Astrocyte of the spinal cord (primary cell): ENCODE measurements around the gene CD248.
A peak's percentile ranks its signal among the peaks of the same experiment; 100 is the strongest.

ENCODE experiments used
- DNase-seq: peaks from one replicate; pipeline ENCODE4 v3.0.0; 2011; ENCODE audit warnings: low read depth, low spot score
- H3K4me3 ChIP-seq: 2 replicates; pipeline ENCODE4 v1.5.1; 2011; ENCODE audit warnings: low read depth, mild to moderate bottlenecking, low read length, moderate library complexity
- in situ Hi-C: cut with HindIII; loops from 2 replicates; pipeline ENCODE4 v1.10.0; 2017; ENCODE audit warnings: low sequenced_read_pairs
- TF ChIP-seq, protein P1 (sequence below): IDR thresholded peaks from 2 replicates; pipeline ENCODE4 v1.5.1; 2012; ENCODE audit warnings: low read depth, mild to moderate bottlenecking, low read length, inconsistent platforms

Gene CD248

DNA sequence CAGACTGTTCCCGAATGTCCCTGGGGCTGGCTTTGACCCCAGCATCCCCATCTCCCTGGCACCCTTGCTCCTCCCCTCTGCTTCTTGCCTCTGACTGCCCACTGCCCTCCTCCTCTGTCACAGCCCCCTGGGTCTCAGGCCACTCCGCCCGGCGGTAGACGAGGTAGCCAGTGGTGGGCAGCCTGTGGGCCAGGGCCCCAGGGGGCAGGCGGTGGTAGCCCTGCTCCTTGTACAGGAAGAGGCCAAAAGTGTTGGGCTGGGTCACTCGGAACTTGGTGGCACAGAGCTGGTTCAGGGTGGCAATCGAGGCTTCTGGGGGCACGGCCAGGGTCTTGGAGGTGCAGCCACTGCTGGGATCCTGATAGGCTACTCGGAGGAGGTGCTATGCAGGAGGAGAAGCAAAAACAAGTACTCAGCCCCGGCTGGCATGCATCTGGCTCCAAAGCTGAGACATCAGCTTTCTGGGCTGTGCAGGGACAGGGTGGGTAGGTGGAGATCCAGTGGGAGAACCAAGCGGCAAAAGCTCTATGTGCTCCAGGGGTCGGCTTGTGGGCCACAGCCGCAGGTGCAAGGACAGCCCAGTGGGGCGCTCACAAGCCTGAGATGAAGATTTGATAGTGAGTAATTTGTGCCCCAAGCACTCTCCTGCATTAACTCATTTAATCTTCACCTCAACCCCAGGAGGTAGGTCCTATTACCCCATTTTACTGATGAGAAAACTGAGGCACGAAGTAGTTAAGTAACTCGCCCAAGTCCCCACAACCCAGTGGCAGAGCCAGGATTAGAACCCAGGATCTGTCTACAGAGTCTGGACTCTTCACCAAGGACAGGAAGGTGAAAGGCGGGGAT is 15.8 kb upstream of the CD248 start:
- DNase-seq, result no peak
- in situ Hi-C loops, result no loop called here
- no peak overlapping the region for H3K4me3 ChIP-seq
- TF ChIP-seq, protein P1, sequence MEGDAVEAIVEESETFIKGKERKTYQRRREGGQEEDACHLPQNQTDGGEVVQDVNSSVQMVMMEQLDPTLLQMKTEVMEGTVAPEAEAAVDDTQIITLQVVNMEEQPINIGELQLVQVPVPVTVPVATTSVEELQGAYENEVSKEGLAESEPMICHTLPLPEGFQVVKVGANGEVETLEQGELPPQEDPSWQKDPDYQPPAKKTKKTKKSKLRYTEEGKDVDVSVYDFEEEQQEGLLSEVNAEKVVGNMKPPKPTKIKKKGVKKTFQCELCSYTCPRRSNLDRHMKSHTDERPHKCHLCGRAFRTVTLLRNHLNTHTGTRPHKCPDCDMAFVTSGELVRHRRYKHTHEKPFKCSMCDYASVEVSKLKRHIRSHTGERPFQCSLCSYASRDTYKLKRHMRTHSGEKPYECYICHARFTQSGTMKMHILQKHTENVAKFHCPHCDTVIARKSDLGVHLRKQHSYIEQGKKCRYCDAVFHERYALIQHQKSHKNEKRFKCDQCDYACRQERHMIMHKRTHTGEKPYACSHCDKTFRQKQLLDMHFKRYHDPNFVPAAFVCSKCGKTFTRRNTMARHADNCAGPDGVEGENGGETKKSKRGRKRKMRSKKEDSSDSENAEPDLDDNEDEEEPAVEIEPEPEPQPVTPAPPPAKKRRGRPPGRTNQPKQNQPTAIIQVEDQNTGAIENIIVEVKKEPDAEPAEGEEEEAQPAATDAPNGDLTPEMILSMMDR, result no peak

DNA sequence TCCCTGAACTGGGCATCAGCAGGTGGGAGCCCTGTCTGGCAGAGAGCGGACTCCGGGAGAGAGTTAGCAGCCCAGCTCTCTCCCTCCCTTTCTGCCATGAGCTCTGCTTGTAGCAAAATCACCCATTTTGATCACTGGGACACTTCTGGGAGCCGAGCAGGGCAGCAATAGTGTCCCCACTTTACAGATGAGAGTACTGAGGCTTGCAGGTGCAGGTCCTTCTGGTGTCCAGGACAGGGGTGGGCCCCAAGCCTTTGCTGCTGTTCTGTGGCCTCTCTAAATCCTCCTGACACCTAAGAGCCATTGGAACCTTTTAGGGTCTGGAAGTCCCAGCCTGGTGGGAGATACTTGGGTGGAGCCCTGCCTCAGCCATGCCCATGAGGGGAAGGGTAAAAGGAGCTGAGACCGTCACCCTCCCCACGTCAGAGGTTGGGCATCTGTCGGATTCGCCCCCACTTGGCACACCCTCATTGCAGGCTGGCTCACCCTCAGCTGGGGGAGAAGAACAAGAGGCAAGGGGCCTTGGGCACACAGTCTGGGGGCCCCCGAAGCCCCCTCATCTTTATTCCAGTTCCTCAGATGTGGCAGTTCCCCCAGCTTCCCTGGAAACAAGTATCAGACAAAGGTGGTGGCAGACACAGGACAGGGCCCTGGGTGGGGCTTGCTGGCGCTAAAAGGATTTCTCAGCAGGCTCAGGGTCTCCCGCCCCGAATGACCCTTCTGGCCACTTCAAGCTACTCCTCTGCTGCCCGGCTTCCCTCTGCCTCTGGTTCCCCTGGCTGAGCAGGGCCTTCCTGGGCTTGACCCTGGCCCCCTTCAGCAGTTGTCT is 14.9 kb upstream of the CD248 start:
- TF ChIP-seq, protein P1, result no peak
- no peak for DNase-seq
- H3K4me3 ChIP-seq, result no peak overlapping the region
- in situ Hi-C loops, result no loop called here

DNA sequence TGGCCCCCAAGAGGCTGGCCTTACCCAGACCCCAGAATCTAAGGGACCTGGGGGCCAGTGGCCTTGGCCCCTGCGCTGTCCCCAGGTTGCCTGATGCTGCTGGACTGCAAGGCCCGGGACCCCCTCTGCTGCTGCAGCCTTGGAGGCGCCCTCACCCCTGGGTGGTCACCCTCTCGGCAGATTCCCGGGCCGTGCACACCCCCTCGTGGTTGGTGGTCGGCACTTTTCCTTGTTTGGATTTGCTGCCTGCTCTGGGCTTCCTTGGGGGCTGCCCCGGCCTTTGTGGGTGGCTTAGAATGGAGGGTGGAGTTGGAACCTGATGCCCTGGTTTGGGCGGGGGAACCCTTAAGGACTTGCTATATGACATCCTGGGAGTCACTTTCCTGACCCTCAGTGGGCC is 14.1 kb upstream of the CD248 start:
- no peak for DNase-seq
- in situ Hi-C loops, result no loop called here
- TF ChIP-seq, protein P1, result no peak
- H3K4me3 ChIP-seq, result no peak overlapping the region

DNA sequence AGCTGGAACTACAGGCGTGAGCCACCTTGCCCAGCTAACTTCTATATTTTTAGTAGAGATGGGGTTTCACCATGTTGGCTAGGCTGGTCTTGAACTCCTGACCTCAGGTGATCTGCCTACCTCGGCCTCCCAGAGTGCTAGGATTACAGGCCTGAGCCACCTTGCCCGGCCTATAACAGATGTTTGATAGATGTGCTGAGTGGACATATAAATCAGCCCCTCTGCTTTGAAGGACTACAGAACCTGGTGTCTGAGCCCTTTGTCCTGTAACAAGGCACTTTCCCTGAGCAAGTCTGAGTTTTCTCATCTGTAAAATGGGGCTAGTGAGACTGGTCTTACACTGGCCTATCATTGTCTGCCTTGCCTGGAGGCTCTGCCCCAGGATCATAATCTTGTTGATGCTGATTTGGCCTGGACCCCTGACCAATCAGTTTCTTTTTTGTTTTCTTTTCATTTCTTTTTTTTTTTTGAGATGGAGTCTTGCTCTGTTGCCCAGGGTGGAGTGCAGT is 12.4 kb upstream of the CD248 start:
- no peak for DNase-seq
- in situ Hi-C loops, result no loop called here
- TF ChIP-seq, protein P1, result no peak
- H3K4me3 ChIP-seq, result no peak overlapping the region

DNA sequence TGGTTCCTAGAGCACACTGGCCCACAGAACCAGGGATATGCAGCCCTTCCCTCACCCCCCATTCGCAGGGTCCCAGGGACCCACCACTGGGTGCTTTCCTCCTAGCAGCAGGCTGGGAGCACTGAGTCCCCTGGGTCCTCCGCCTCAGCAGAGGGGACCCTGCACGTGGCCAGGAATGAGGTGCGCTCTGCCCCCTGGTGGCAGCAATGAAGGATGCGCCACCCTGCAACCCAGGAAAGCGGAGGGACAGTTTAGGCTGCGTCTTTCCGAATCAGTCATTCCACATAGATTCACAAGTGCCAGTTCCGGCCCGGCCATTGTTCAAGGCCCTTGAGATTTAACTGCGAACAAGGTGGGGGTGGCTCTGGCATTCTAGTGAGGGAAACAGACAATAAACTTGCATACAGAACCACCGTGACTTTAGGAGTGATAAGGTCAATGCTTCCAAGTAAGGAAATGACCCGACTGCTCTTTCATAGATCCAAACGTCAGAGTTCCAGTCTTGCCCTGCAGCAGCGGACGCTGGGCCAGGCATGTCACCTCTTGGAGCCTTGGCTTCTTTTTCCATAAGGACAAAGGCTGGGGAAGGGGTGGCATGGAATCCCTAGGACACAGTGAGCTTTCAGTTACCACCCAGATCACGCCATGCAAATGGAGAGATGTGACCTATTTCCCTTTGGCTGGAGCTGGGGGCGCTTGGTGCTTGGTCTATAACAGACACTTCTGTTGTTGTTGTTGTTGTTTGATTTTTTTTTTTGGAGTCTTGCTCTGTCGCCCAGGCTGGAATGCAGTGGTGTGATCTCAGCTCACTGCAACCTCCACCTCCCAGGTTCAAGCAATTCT is 11.7 kb upstream of the CD248 start:
- in situ Hi-C loops, result no loop called here
- DNase-seq, result peak; percentile 63
- H3K4me3 ChIP-seq, result no peak overlapping the region
- TF ChIP-seq, protein P1, result peak; percentile 92

DNA sequence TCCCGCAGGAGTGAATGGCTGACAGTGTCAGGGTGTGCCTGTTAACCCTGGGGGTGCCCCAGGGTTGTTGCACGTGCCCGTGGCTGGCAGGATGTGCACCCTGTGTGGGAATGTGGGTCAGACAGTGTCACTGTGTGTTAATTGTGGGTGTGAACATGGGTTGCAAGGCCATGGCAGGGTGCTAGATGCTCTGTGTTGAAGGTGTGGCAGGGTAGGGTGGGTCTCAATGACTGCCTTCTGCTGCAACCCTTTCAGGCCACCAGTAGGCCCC is 11.1 kb upstream of the CD248 start:
- TF ChIP-seq, protein P1, result no peak
- no peak overlapping the region for H3K4me3 ChIP-seq
- in situ Hi-C loops, result no loop called here
- no peak for DNase-seq
